ENCODE results near the gene FAM76A. TPM values are rescaled to one million over a fixed set of nuclear protein-coding genes. Genes with fewer than 3 reads are reported as not detected.

FAM76A gene
- total and polyA plus RNA-seq, 2 donors (not counting 3 experiments of a cell fraction or from before 2014, with no cell fraction given), result 1.8 to 12.8 TPM

DNA sequence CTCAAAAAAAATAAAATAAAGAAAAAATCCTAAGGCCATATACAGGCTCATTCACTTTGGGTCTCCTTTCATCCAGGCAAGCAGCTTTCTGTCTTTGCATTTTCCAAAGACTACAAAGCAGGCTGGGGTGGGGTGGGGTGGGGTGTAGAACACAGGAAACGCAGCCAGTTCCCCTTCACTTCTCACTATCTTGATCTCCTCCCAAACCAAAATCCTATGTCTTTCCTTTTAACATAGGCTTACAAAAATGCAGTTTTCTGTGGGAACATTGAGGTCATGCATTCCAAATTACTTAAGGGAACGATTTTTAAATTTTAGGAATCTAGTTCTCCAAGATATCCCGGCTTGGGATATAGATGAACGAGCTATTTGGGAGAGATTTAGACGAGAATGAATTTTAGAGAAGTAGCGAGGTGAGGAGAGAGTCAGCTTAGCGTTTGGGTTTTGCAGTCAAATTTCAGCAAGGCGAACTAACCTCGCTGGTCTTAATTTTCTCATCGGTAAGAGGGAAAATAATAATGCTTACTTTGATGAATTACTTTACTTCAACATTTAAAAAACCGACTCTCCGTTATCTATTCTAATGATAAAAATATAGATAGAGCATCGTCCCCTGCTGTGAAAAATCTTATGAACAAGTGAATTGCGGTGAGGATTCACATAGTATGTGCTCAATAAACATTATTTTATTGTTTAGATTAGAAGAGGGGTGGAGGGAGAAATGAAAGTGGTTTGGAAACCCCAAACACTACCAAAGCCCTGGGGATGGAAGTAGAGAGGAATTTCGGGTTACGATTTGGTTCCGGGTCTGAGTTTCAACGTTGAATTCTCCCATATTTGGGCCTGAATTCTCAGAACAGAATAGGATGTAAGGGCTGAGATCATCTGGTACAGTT lies 46.5 kb downstream of the FAM76A start:
- POLR2A ChIA-PET, result interaction anchor here (0.6 to 3.3 kb wide), 13 partner anchors 8 to 103 kb away, joined by 3 to 67 read pairs (median 4); partner anchors contain the start of genes FAM76A, IFI6 and PPP1R8
- intact Hi-C loops (cut with micrococcal nuclease), result no loop called here

More for the DNA sequence above, 46.5 kb downstream of the FAM76A start:
- Histone ChIP-seq H3K27me3 (ENCODE audit: control insufficient read depth in 2 of 2, insufficient read depth in 2 of 2, low read length in 2 of 2) (no peaks in the 10 kb centered on the region), H3K9ac (replicated peaks; ENCODE audit: extremely low read depth, insufficient read depth, low read length) (peak overlapping the region; percentile 64), H3K4me3 (replicated peaks in 1 of 3; ENCODE audit: insufficient read depth in 1 of 3, low read depth in 1 of 3, low read length in 3 of 3) (peak overlapping the region; percentile 22 to 90 (median 68)), H3K4me2 (ENCODE audit: insufficient read depth, low read length) (peak overlapping the region; percentile 71), H3K79me2 (ENCODE audit: control insufficient read depth, insufficient read depth, low read length) (peaks cover 41% of the 10 kb centered on the region), H3K9me3 (replicated peaks; ENCODE audit: control insufficient read depth, insufficient read depth, low read length) (no peaks in the 10 kb centered on the region), H3K36me3 (ENCODE audit: control insufficient read depth in 2 of 2, extremely low read depth in 1 of 2, insufficient read depth in 2 of 2, low read length in 2 of 2) (peaks cover 0 to 4% of the 10 kb centered on the region in 2 experiments), H4K20me1 (replicated peaks; ENCODE audit: control insufficient read depth, extremely low read depth, insufficient read depth, low read length) (peaks cover 2% of the 10 kb centered on the region), H3K4me1 (ENCODE audit: control insufficient read depth, extremely low read depth, insufficient read depth, low read length) (peaks cover 23% of the 10 kb centered on the region), H3K27ac (ENCODE audit: insufficient read depth, low read depth, low read length) (peak overlapping the region; percentile 62), H3K9me1 (replicated peaks; ENCODE audit: control insufficient read depth, extremely low read depth, insufficient read depth, low read length) (no peaks in the 10 kb centered on the region), H2AFZ (ENCODE audit: low read depth, low read length) (peak overlapping the region; percentile 38)
- TF ChIP-seq MYC (IDR thresholded peaks at IDR 0.05; ENCODE audit: low read depth, low read length), result no peak
- no peak for TF ChIP-seq POLR2A (IDR thresholded peaks at IDR 0.05; ENCODE audit: low read depth, low read length)
- no peak for TF ChIP-seq POLR2AphosphoS5 (IDR thresholded peaks at IDR 0.05; ENCODE audit: insufficient read depth, low read depth, low read length)
- TF ChIP-seq EZH2 (IDR thresholded peaks at IDR 0.05; ENCODE audit: borderline replicate concordance, low read depth, low read length, severe bottlenecking), result no peak
- TF ChIP-seq GATA2 (IDR thresholded peaks at IDR 0.05; ENCODE audit: insufficient read depth, insufficient read length, low read depth, low read length), result no peak
- no peak for TF ChIP-seq FOS (IDR thresholded peaks at IDR 0.05; ENCODE audit: borderline replicate concordance, insufficient read depth, low read length)
- no peak for TF ChIP-seq JUN (IDR thresholded peaks at IDR 0.05; ENCODE audit: borderline replicate concordance, insufficient read depth, insufficient read length, low read depth)
- TF ChIP-seq, protein P1, sequence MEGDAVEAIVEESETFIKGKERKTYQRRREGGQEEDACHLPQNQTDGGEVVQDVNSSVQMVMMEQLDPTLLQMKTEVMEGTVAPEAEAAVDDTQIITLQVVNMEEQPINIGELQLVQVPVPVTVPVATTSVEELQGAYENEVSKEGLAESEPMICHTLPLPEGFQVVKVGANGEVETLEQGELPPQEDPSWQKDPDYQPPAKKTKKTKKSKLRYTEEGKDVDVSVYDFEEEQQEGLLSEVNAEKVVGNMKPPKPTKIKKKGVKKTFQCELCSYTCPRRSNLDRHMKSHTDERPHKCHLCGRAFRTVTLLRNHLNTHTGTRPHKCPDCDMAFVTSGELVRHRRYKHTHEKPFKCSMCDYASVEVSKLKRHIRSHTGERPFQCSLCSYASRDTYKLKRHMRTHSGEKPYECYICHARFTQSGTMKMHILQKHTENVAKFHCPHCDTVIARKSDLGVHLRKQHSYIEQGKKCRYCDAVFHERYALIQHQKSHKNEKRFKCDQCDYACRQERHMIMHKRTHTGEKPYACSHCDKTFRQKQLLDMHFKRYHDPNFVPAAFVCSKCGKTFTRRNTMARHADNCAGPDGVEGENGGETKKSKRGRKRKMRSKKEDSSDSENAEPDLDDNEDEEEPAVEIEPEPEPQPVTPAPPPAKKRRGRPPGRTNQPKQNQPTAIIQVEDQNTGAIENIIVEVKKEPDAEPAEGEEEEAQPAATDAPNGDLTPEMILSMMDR (IDR thresholded peaks at IDR 0.05; ENCODE audit: extremely low read depth in 1 of 2, insufficient read depth in 1 of 2, low read depth in 1 of 2, low read length in 2 of 2), result no peak
- TF ChIP-seq, protein P2, sequence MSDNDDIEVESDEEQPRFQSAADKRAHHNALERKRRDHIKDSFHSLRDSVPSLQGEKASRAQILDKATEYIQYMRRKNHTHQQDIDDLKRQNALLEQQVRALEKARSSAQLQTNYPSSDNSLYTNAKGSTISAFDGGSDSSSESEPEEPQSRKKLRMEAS (IDR thresholded peaks at IDR 0.05; ENCODE audit: insufficient read depth, insufficient read length), result no peak
- FAIRE-seq (no peak), DNase-seq (ENCODE audit: low read depth, low spot score) (no peak)
- CTCF ChIA-PET, result interaction anchor here (0.8 to 3.5 kb wide), 10 partner anchors 8 to 109 kb away, joined by 3 to 32 read pairs (median 6); partner anchors contain the start of genes FAM76A and IFI6
- BruUV-seq (replicated peaks), result TSS peak; percentile 78
- dilution Hi-C loops (cut with MboI; ENCODE audit: extremely low pct_ligation_motif_present, low sequenced_read_pairs), result no loop called here
